Stimulated activated CD4-positive, alpha-beta T cell treated with anti-CD3 and anti-CD28 coated beads, Interleukin-1b, Interleukin-23, amount 100 ng/mL, for 1 hour (primary cell): ENCODE data around the gene HLA-DMB.

Experiments
- DNase-seq, 2 donors: peaks; one replicate each; pipeline ENCODE4 v3.0.0-alpha.2; 2020; ENCODE audit warnings: low read depth in 2 of 2

HLA-DMB gene

DNA sequence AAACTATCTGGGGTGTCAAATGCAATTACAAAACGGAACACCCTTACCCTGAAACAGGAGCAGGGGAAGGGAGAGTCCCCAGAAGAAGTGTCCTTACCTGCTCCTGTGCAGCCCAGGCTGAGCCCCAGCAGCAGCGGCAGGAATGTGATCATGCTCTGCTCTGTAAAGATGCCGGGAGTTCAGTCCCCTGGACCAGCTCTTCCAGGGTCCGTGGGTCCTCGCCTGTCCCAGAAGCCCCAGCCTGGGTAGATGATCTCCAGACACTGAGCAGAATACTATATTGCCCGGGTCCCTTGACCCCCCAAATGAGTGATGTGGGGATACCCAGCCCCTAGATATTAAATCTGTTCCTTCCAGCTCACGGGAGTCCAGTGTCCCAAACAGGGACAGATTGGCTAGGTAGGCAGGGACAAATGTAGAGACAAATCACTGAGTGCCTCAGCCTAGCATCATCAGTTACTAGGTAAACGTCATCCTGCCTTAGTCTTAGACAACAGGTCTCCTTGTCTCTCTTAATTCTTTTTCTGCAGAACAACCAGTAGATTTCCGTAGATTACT lies at the start of gene HLA-DMB:
Gene HLA-DMB, minus strand, starts transcription at position 373 of the 558 bp plus-strand sequence. Its CDS starts 221 bp downstream, at position 152.
- DNase-seq, result no peak

DNA sequence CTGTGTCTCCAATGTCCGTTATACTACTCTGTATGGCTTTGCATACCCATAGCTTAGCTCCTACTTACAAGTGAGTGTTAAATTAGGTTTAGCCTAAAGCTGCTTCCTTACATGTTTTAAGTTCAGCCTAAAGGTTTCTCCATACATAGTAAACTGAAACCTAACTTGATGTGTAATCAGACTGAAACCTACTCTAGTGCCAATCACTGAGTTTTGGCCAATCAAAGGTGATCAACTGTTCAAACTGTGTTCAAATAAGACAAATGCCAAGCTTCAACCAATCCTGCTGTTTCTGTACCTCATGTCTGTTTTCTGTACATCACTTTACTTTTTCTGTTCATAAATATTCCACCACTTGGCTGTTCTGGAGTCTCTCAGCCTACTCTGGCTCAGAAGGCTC lies 48.5 kb upstream of the HLA-DMB start:
- DNase-seq, result no peak

DNA sequence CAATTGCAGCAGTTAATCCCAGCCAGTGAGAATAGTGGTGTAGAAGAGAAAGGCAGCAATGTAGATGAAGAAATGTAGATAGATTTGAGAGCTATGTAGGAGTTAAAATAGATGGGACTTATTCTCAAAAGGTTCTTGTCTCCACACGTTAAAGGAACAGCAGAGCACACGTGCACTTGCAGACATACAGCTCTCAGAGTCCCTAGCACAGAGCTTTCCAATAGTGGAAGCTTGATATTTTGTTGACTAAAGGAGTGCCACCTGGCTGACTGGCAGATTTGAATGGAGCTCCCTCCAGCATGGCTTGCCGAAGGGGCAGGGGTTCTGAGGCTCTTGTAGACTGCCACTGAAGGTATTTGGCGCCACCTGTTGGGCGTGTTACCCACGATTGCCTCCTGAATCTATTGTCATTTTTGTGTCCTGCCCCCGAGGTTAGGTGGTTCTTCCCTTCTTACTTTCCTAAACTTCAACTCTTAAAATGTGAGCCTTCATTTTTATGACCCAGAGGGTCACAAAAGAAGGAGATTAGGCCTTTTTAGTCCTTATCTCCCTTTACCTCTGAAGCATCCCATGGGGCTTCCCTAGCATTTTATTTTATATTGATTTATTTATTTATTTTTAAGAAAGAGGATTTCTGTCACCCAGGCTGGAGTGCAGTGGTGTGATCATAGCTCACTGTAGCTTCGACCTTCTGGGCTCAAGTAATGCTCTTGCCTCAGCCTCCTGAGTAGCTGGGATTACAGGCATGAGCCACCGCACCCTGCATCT lies 44.0 kb upstream of the HLA-DMB start:
- DNase-seq, result peak; percentile 84 to 90

DNA sequence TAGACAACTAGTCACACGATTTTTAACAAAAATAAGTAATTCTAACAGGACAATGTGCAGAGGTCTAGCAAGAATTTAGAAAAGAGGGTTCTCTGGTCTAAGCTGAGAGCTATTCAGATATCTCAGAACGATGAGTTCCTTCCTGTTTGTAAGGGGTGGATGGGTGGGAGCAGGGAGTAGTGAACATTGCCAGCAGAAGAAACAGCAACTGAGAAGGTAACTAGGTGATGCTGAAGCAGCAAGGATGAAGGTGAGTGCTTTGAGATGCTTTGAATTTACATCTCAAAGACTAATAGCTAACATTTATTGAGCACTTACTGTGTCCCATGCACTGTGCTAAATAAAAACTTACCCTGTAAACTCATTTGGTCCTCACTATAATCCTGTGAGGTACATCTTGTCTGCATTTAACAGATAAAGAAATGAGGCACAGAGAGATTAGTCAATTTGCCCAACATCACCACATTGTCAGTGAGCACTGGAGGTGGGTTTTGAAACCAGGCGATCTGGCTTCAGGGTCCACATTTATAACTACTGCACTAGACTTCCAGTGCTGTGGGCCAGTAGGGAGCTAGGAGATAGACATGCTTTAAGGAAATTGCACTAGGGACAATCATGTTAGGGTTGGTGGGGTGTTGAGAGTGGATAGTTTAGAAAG lies 43.3 kb upstream of the HLA-DMB start:
- no peak for DNase-seq

DNA sequence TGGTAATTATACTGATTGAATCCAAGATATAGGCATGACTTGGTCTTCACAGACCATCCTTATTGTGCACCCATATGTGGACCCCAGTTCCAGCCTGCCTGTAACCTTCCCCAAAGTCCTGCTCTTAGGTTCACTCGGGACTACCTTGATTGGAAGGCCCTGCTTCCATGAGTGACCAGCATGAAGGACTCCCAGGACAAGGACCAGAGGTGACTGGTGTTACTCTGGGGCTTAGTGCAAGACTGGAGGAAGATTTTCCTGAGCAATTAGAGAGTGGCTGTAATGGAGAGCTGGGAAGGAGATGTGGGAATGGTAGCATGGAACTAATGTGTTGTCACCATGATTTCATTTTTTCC lies 42.6 kb upstream of the HLA-DMB start:
- DNase-seq, result no peak

DNA sequence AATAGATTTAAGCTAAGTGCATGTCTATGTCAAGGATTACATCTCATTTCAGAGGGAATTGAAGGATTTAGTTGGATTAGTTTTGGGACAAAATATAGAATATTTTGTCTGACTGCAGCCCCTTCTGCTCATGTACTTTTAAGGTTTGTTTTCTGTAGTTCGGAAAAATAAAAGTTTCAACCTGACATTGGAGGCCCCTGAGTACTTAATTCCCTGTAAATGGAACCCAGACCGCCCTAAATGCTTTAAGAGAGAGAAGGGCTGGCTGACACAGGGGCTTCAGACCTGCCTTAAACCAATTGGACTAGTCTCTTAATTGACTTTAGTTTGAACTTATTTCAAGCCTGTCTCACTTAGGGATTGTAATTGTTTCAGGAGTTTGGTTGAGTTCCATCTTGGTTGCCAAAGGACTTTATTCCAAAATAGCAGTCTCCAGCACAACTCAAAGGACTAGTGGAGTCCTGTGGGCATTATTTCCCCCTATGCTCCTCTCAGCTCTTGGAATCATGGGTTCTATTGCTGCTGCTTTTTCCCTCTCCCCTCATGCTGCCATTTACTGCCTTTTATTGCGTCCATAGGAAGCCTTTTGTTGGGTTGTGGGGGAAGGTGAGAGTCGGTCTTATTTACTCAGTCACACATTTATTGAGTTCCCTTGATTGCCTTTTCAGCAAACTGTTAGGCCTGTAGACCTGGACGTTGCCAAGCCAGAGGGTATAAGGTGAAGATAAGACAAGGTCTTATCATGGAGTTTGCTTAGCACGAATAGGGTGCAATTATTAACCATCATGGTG lies 42.1 kb upstream of the HLA-DMB start:
- DNase-seq, result no peak

DNA sequence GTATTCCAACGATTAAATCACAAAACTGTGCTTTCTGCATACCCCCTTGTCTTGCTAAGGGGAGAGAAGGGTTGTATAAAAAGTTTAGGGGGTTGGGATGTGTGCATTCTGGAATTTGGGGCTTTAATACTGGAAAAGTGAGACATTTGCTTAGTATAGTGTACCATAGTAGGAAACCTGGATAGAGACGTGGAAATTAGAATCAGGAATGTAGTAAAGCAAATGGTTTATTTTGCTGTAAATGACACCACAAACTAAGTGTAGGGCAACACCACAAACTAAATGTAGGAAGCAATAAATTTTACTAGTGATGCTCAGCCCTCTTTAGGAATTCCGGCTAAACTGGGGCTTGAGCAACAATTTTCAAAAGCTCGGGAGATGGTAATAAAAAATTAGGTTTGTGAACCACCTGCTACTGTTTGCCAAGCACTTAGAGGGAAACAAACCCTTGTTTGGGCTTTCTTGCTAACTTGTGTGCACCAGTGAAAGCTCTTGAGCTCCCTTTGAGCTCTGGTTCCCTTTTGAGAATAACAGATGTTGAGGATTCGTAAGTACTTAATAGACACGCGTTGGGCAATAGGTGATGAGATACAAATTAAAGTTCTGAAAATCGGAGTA lies 41.4 kb upstream of the HLA-DMB start:
- DNase-seq, result no peak

DNA sequence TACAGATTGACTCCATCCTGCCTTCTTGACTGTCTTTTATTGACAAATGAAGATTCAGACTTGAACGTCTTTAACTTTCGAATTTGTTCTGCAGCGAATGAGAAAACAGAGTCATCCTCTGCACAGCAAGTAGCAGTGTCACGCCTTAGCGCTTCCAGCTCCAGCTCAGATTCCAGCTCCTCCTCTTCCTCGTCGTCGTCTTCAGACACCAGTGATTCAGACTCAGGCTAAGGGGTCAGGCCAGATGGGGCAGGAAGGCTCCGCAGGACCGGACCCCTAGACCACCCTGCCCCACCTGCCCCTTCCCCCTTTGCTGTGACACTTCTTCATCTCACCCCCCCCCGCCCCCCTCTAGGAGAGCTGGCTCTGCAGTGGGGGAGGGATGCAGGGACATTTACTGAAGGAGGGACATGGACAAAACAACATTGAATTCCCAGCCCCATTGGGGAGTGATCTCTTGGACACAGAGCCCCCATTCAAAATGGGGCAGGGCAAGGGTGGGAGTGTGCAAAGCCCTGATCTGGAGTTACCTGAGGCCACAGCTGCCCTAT lies 39.7 kb upstream of the HLA-DMB start:
- DNase-seq, result no peak

DNA sequence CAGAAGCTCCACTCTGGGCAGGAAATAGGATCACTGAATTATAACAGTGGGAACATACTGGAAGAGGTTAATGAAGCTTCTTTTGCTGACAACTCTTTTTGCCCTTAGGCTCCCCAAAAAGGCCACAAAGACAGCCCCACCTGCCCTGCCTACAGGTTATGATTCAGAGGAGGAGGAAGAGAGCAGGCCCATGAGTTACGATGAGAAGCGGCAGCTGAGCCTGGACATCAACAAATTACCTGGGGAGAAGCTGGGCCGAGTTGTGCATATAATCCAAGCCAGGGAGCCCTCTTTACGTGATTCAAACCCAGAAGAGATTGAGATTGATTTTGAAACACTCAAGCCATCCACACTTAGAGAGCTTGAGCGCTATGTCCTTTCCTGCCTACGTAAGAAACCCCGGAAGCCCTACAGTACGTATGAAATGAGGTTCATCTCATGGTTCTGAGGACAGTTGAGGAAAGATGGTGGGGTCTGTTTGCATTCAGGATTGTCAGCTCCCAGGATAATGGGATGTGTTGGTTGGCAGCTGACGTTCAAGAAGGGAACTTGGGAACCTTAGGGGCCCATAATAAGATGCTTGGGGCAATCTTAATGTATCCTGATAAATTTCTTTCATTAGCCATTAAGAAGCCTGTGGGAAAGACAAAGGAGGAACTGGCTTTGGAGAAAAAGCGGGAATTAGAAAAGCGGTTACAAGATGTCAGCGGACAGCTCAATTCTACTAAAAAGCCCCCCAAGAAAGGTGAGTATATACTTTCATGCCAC lies 39.1 kb upstream of the HLA-DMB start:
- DNase-seq, result no peak

DNA sequence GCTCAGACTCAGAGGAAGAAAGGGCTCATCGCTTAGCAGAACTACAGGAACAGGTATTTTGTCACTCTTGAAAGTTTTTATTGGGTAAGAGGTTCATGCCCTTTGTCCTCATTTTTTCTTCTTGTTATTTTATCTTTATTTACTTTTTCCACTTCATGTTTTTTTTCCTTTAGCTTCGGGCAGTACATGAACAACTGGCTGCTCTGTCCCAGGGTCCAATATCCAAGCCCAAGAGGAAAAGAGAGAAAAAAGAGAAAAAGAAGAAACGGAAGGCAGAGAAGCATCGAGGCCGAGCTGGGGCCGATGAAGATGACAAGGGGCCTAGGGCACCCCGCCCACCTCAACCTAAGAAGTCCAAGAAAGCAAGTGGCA lies 37.1 kb upstream of the HLA-DMB start:
- DNase-seq, result no peak

DNA sequence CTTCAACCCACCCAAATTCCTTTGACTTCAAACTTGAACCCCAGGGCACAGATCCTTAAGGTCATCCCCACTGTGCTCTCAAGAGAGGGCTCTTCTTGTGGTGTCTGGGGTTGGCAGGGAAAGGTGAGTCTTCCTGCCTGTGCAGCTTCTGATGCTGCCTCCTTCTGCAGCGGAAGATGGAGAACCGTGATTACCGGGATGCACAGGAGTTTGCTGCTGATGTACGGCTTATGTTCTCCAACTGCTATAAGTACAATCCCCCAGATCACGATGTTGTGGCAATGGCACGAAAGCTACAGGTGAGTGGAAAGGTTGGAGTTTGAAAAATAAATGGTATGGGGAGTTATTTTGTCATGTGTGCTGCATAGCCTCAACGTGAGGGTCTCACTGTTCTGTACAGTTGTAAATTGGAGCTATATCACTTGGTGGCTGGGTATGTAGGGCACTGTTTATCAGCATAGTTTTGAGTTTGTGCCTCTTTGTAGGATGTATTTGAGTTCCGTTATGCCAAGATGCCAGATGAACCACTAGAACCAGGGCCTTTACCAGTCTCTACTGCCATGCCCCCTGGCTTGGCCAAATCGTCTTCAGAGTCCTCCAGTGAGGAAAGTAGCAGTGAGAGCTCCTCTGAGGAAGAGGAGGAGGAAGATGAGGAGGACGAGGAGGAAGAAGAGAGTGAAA lies 36.6 kb upstream of the HLA-DMB start:
- no peak for DNase-seq

DNA sequence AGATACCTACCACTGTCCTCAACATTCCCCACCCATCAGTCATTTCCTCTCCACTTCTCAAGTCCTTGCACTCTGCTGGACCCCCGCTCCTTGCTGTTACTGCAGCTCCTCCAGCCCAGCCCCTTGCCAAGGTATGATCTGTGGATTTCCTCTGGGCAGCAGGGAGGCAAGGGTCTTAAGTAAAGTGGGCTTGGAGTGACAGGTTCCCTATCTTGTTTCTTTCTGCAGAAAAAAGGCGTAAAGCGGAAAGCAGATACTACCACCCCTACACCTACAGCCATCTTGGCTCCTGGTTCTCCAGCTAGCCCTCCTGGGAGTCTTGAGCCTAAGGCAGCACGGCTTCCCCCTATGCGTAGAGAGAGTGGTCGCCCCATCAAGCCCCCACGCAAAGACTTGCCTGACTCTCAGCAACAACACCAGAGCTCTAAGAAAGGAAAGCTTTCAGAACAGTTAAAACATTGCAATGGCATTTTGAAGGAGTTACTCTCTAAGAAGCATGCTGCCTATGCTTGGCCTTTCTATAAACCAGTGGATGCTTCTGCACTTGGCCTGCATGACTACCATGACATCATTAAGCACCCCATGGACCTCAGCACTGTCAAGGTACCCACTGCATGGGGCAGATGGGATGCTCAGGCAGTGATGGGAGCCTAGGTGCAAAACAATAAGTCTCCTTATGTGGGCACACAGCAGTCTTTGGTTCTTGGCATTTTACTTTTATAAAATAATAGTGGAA lies 35.7 kb upstream of the HLA-DMB start:
- no peak for DNase-seq

DNA sequence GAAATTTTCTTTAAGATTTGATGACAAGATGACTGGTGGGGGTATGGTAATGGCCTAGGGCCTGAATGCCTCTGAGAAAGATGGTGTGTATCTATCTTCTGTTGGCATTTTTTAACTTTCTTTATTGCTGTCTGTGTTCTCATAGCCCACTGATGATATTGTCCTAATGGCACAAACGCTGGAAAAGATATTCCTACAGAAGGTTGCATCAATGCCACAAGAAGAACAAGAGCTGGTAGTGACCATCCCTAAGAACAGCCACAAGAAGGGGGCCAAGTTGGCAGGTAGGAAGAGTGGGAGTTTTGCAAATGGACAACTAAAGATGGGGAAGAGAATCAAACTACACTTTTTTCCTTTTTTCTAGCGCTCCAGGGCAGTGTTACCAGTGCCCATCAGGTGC lies 35.1 kb upstream of the HLA-DMB start:
- DNase-seq, result no peak

DNA sequence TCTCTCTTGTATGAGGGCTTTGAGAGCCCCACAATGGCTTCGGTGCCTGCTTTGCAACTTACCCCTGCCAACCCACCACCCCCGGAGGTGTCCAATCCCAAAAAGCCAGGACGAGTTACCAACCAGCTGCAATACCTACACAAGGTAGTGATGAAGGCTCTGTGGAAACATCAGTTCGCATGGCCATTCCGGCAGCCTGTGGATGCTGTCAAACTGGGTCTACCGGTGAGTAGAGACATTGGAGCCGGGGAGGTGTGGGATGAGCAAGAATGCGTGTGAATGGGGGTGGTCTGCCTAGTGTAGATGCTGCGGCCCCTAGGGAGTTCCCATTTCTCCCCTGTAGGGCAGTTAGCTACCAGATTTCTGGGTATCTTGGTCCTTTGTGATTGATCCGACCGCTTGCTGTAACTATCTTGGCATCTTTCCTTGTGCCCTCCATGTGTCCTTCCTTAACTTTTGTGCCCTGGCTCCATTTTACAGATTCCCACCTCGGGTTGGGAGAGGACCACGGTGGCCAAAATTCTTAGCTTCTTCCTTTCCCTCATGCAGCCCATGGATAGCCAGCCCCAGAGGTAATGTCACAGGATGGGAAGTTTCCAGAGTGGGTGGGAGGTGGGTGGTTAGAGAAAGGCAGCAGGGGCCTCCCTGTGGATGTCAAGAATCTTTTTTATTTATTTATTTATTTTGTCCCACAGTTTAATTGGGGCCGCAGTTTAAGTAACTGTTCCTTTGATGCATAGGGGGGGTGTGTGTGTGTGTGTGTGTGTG lies 33.9 kb upstream of the HLA-DMB start:
- no peak for DNase-seq

DNA sequence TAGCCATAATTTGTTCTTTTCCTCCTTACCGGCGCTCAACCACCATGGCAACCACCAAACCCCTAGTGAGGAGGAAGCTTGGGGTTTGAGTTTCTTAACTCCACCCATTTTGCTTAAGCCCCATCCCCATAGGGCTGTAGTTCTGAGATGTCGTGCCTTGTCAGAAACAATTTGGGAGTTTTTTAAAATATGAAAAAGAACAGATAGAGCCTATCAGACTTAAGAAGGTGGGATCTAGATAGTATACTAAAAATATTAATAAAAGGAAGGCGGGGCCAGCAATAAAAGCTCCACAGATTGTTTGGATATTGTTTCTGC lies 33.1 kb upstream of the HLA-DMB start:
- no peak for DNase-seq

DNA sequence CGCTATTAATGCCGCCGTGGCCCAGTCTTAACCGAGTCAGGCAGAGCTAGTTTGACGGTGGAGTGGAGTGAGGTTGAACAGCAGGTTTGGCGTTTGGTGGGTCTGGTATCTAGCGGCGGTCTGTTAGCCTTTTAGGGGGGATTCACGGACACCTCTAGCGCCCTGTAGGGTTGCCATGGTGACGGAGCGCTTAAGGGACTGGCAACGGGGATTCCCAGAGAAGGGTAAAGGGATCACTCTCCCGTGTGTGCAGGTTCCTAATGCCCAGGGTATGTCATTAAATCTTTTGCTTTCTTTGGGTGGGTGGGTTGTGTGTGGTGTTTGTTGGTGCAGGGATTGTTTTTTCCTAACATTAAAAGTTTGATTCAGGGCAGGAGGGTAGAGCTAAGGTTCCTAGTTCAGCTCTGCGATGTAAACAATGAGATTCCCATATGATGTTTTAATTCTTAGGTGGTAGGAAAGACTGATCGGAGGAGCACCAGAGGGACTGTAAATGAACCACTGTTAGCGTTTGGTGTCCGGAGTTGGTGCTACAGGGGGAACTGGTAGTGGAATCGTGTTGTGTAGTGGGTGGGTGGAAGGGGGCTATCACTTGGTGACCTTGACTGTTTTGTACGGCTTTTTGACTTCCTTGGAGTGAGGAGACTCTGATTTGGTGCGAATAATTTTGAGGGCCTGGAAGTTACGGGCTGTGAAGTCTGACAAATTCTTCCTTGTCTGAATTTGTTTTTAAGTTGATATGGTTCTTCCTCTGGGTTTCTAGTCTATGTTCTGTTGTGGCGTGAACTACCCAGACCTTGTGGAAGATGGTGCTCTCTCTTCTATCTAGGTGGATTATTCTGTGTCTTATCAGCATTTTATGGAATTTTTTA lies 32.6 kb upstream of the HLA-DMB start:
- DNase-seq, result no peak

DNA sequence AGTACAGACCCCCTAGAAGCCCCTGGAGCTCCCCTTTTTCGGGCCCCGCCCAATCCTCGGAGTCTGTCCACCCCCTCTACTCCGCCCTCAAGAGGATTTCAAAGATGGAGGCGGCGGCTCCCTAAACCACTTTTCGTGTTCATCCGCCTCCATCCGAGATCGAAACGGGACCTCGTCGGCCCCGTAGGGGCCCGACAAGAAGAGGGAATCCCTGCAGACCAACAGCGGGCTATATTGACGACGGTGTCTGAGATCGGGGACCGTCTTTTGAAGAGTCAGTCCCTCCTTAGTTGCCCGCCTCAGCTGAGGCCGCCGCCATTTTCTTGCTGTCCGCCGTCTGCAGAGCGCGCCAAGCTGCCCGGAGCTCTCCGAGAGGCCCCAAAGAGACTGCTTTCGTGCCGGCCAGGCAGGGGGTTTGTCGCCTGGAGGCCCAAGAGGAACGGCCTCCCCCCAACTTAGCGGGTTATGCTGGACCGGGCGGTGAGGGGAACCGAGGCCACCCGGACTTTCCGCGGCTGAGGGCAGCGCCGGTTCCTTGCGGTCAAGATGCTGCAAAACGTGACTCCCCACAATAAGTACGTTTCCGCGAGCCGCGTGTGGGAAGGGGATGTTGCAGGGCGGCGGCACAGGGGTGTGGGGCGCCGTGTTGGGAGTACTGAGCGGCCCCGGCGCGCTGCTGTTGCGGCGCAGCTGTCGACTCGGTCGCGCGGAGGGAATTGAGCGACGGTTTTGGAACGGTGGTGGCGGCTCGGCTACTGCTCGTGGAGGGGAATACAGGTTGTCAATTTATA lies 31.7 kb upstream of the HLA-DMB start:
- DNase-seq, result no peak
